Gastroesophageal sphincter (tissue), 3 donors: ENCODE results near the gene CAMK2B.

Experiments used
- EP300 ChIP-seq: sonication (generic); formaldehyde crosslinking; IDR thresholded peaks from one replicate; pipeline ENCODE4 v1.6.1; 2017; ENCODE audit warnings: antibody characterized with exemption, mild to moderate bottlenecking
- TF ChIP-seq, protein P1 (sequence below), 4 experiments: fragments of 200-600 bp in 2 of 4; fragments of 450-650 bp in 2 of 4; sonication (generic) in 1 of 4; IDR thresholded peaks; one replicate each; pipeline ENCODE4 v1.5.1; 2017 to 2019; ENCODE audit warnings: antibody characterized with exemption in 4 of 4, mild to moderate bottlenecking in 2 of 4, moderate library complexity in 2 of 4

DNA sequence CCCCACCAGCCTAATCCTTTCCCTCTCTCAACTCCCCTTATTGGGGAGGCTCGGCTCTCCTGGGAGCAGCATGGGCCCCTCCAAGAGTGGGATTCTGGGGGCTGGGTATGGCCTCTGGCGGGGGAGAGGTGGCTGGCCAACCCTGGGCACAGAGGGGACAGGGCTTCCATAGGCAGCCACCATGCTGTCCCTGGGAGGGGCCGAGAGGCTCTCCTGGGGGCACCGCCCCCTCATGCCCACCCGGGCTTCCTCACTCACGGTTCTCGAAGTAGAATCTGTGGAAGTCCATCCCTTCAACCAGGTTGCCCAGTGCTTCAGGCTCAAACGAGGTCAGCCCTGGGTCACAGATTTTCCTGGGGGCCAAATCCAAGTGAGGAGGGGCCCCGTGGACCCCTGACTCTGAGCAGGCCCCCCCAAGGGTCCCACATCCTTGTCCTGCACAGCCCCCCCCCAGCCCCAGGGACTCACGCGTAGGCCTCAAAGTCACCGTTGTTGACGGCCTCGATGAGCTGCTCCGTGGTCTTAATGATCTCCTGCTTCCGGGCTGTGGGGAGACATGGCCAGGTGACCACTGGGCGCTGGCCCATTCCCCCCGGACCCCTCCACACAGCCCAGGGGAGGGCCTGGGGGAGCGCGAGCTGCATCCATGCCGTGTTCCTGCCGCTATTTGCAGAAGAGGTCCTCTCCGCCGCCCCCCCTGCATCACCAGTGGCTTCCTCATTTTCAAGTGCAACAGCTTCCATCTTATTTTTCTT, 104.9 kb downstream of the CAMK2B start:
- TF ChIP-seq, protein P1, sequence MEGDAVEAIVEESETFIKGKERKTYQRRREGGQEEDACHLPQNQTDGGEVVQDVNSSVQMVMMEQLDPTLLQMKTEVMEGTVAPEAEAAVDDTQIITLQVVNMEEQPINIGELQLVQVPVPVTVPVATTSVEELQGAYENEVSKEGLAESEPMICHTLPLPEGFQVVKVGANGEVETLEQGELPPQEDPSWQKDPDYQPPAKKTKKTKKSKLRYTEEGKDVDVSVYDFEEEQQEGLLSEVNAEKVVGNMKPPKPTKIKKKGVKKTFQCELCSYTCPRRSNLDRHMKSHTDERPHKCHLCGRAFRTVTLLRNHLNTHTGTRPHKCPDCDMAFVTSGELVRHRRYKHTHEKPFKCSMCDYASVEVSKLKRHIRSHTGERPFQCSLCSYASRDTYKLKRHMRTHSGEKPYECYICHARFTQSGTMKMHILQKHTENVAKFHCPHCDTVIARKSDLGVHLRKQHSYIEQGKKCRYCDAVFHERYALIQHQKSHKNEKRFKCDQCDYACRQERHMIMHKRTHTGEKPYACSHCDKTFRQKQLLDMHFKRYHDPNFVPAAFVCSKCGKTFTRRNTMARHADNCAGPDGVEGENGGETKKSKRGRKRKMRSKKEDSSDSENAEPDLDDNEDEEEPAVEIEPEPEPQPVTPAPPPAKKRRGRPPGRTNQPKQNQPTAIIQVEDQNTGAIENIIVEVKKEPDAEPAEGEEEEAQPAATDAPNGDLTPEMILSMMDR (IDR thresholded peaks at IDR 0.05) = no peak
- TF ChIP-seq EP300 = no peak
